ENCODE data around the gene PRKCH.

PRKCH gene

GRCh38 chr14:61358554-61359226 lies 37.3 kb downstream of the PRKCH start:
- H3K4me3 ChIP-seq (ENCODE audit: low read depth, low read length) = no peak overlapping the region
- no peak for TF ChIP-seq CTCF (IDR thresholded peaks at IDR 0.05; ENCODE audit: borderline replicate concordance, insufficient read depth, low read depth, low read length)

GRCh38 chr14:61360796-61361525 lies 39.6 kb downstream of the PRKCH start:
- H3K4me3 ChIP-seq (ENCODE audit: low read depth, low read length) = no peak overlapping the region
- TF ChIP-seq CTCF (IDR thresholded peaks at IDR 0.05; ENCODE audit: borderline replicate concordance, insufficient read depth, low read depth, low read length) = no peak

GRCh38 chr14:61362072-61362750 lies 40.8 kb downstream of the PRKCH start:
- no peak overlapping the region for H3K4me3 ChIP-seq (ENCODE audit: low read depth, low read length)
- TF ChIP-seq CTCF (IDR thresholded peaks at IDR 0.05; ENCODE audit: borderline replicate concordance, insufficient read depth, low read depth, low read length) = no peak

- TF ChIP-seq CTCF (IDR thresholded peaks at IDR 0.05; ENCODE audit: borderline replicate concordance, insufficient read depth, low read depth, low read length) = no peak
- H3K4me3 ChIP-seq (ENCODE audit: low read depth, low read length) = no peak overlapping the region
These were observed 42.9 kb downstream of the PRKCH start for GRCh38 chr14:61364243-61364642.

GRCh38 chr14:61365667-61366212 lies 44.4 kb downstream of the PRKCH start:
- TF ChIP-seq CTCF (IDR thresholded peaks at IDR 0.05; ENCODE audit: borderline replicate concordance, insufficient read depth, low read depth, low read length) = no peak
- H3K4me3 ChIP-seq (ENCODE audit: low read depth, low read length) = no peak overlapping the region

- no peak overlapping the region for H3K4me3 ChIP-seq (ENCODE audit: low read depth, low read length)
These were observed 46.8 kb downstream of the PRKCH start for GRCh38 chr14:61368114-61368710.

More at GRCh38 chr14:61368114-61368710, 46.8 kb downstream of the PRKCH start:
- TF ChIP-seq CTCF (IDR thresholded peaks at IDR 0.05; ENCODE audit: borderline replicate concordance, insufficient read depth, low read depth, low read length) = no peak
